A673 (cell line): ENCODE results near the gene SYK. TPM values are rescaled to one million over a fixed set of nuclear protein-coding genes. Genes with fewer than 3 reads are reported as not detected.

Experiments used
- BruUV-seq: library from RNA; stranded (reverse); fragments of 400-500 nt; replicated peaks from 2 replicates; lab custom pipeline; 2021; lab: Mats Ljungman, UMichigan
- CTCF ChIA-PET: fragments of 300-600 bp; sonication (Branson Sonifier 250); formaldehyde crosslinking; loops from one replicate; lab custom pipeline; 2022; ENCODE audit warnings: antibody characterized with exemption; lab: Charles Lee
- POLR2A ChIA-PET: fragments of 300-600 bp; sonication (Branson Sonifier 250); formaldehyde crosslinking; loops from one replicate; lab custom pipeline; 2022; ENCODE audit warnings: antibody characterized with exemption; ENCODE audit not compliant: low non-redundant PET; lab: Charles Lee
- DNase-seq: peaks from one replicate; pipeline ENCODE4 v3.0.0-alpha.2; 2015; ENCODE audit warnings: low spot score
- H3K27ac ChIP-seq: fragments of 200-600 bp; sonication (generic); 2 replicates; pipeline ENCODE4 v1.5.1; 2016; ENCODE audit warnings: mixed run types, low read depth, mild to moderate bottlenecking, mixed read lengths, antibody characterized with exemption, low read length; ENCODE audit not compliant: poor library complexity, severe bottlenecking
- H3K27me3 ChIP-seq: fragments of 200-600 bp; sonication (generic); replicated peaks from 2 replicates; pipeline ENCODE4 v1.6.1; 2017; ENCODE audit warnings: mixed run types, low read depth, mild to moderate bottlenecking, mixed read lengths, antibody characterized with exemption, low read length; ENCODE audit not compliant: insufficient read depth, poor library complexity
- H3K36me3 ChIP-seq: fragments of 200-600 bp; sonication (generic); 2 replicates; pipeline ENCODE4 v1.6.1; 2016; ENCODE audit warnings: mixed run types, mild to moderate bottlenecking, mixed read lengths, antibody characterized with exemption, low read length; ENCODE audit not compliant: insufficient read depth, poor library complexity, severe bottlenecking
- H3K4me1 ChIP-seq: fragments of 200-600 bp; sonication (generic); 2 replicates; pipeline ENCODE4 v1.6.1; 2017; ENCODE audit warnings: mixed run types, mild to moderate bottlenecking, mixed read lengths, antibody characterized with exemption, low read length; ENCODE audit not compliant: insufficient read depth, poor library complexity, severe bottlenecking
- H3K4me3 ChIP-seq: fragments of 200-600 bp; sonication (generic); 2 replicates; pipeline ENCODE4 v1.5.1; 2016; ENCODE audit warnings: low read depth, mixed run types, mild to moderate bottlenecking, mixed read lengths, low read length; ENCODE audit not compliant: poor library complexity, severe bottlenecking
- H3K9me3 ChIP-seq: fragments of 200-600 bp; sonication (generic); 2 replicates; pipeline ENCODE4 v1.6.1; 2016; ENCODE audit warnings: mixed run types, low read depth, mild to moderate bottlenecking, mixed read lengths, antibody characterized with exemption, low read length; ENCODE audit not compliant: poor library complexity, severe bottlenecking
- CTCF ChIP-seq: fragments of 300-800, 200-600 bp; sonication (generic); conservative IDR thresholded peaks from 2 replicates; pipeline ENCODE4 v1.5.1; 2017; ENCODE audit warnings: low read depth, mild to moderate bottlenecking, antibody characterized with exemption, low read length, moderate library complexity, mixed read lengths
- EZH2 ChIP-seq: fragments of 200-600 bp; sonication (generic); IDR thresholded peaks from 2 replicates; pipeline ENCODE4 v1.6.1; 2017; ENCODE audit warnings: borderline replicate concordance, low read depth, mild to moderate bottlenecking, mixed read lengths, antibody characterized with exemption, low read length; ENCODE audit not compliant: poor library complexity, severe bottlenecking
- intact Hi-C: fragments of 100-400 bp; cut with micrococcal nuclease; formaldehyde crosslinking; loops from one replicate; pipeline ENCODE4 v1.10.0; 2022; ENCODE audit not compliant: unreplicated experiment
- total RNA-seq: library from RNA; stranded (reverse); gene quantifications from 2 replicates; pipeline ENCODE4 v1.2.3, GENCODE V29; 2021

SYK gene
- total RNA-seq, 1 experiment from 2014 or later: 14.9 TPM

- no peaks in the 10 kb centered on the region for H3K9me3 ChIP-seq
- no peaks in the 10 kb centered on the region for H3K4me1 ChIP-seq
- no peaks in the 10 kb centered on the region for H3K36me3 ChIP-seq
- no TSS peak for BruUV-seq
- ChIA-PET CTCF (interaction anchor here (0.6 to 2.5 kb wide), 6 partner anchors 510 to 813 kb away, joined by 3 to 27 read pairs (median 8); no protein-coding TSS in a partner anchor), POLR2A (interaction anchor here (0.5 kb wide), 1 partner anchor 510 kb away, joined by 5 read pairs; no protein-coding TSS in a partner anchor)
- no peak for TF ChIP-seq CTCF
- DNase-seq: no peak
- H3K27me3 ChIP-seq: no peaks in the 10 kb centered on the region
- intact Hi-C loops: loop anchor here (2.0 kb wide), 1 partner anchor 813 kb away; no protein-coding TSS in a partner anchor
- no peak overlapping the region for H3K27ac ChIP-seq
- no peak overlapping the region for H3K4me3 ChIP-seq
Measured at GRCh38 chr9:90914196-90914595, 112.6 kb downstream of the SYK start.

GRCh38 chr9:90914868-90915483 lies 113.4 kb downstream of the SYK start:
- H3K4me3 ChIP-seq: no peak overlapping the region
- CTCF ChIA-PET: interaction anchor here (0.5 to 2.5 kb wide), 9 partner anchors 8 to 812 kb away, joined by 3 to 27 read pairs (median 5); no protein-coding TSS in a partner anchor
- no peaks in the 10 kb centered on the region for H3K4me1 ChIP-seq
- DNase-seq: peak; percentile 70
- TF ChIP-seq CTCF (peak; percentile 89), EZH2 (no peak)
- H3K36me3 ChIP-seq: no peaks in the 10 kb centered on the region
- no peak overlapping the region for H3K27ac ChIP-seq
- H3K27me3 ChIP-seq: no peaks in the 10 kb centered on the region
- POLR2A ChIA-PET: interaction anchor here (0.9 kb wide), 1 partner anchor 511 kb away, joined by 4 read pairs; no protein-coding TSS in a partner anchor
- no TSS peak for BruUV-seq
- H3K9me3 ChIP-seq: no peaks in the 10 kb centered on the region
- intact Hi-C loops: loop anchor here (1.0 to 5.0 kb wide), 4 partner anchors 511 to 812 kb away; no protein-coding TSS in a partner anchor

GRCh38 chr9:90915693-90916092 lies 114.1 kb downstream of the SYK start:
- no peak overlapping the region for H3K4me3 ChIP-seq
- no peaks in the 10 kb centered on the region for H3K4me1 ChIP-seq
- TF ChIP-seq EZH2 (no peak), CTCF (peak; percentile 42)
- CTCF ChIA-PET: interaction anchor here (0.5 to 2.5 kb wide), 9 partner anchors 9 to 811 kb away, joined by 3 to 27 read pairs (median 5); no protein-coding TSS in a partner anchor
- intact Hi-C loops: loop anchor here (1.0 to 5.0 kb wide), 4 partner anchors 511 to 811 kb away; no protein-coding TSS in a partner anchor
- H3K27ac ChIP-seq: no peak overlapping the region
- H3K9me3 ChIP-seq: no peaks in the 10 kb centered on the region
- BruUV-seq: no TSS peak
- DNase-seq: peak; percentile 41
- no peaks in the 10 kb centered on the region for H3K36me3 ChIP-seq
- POLR2A ChIA-PET: interaction anchor here (0.9 kb wide), 1 partner anchor 510 kb away, joined by 4 read pairs; no protein-coding TSS in a partner anchor
- no peaks in the 10 kb centered on the region for H3K27me3 ChIP-seq
